HEK293 (cell line): Measurements from ENCODE around the gene SERINC3.

Experiments used
- CTCF ChIA-PET: fragments of 350-600 bp; formaldehyde crosslinking; extraction: SDS; loops from one replicate; lab custom pipeline; 2021; ENCODE audit warnings: antibody characterized with exemption; lab: Yijun Ruan, JAX
- POLR2A ChIA-PET: fragments of 300-600 bp; formaldehyde crosslinking; extraction: SDS; loops from one replicate; lab custom pipeline; 2020; ENCODE audit warnings: antibody characterized with exemption, inconsistent platforms; lab: Yijun Ruan, JAX
- H3K27ac ChIP-seq: fragments of 200-500 bp; sonication (Bioruptor generic); 2 replicates; pipeline ENCODE4 v1.5.1; 2014; ENCODE audit warnings: low read depth, low read length, control low read depth, inconsistent platforms; ENCODE audit errors: extremely low read depth
- H3K36me3 ChIP-seq, 2 experiments: fragments of 200-500 bp in 1 of 2; sonication (Bioruptor generic) in 1 of 2; 1 replicate in 1 of 2; 2 replicates in 1 of 2; pipeline ENCODE4 v1.5.1; 2014 to 2017; ENCODE audit warnings: inconsistent platforms in 2 of 2, low read length in 2 of 2; ENCODE audit not compliant: control insufficient read depth in 2 of 2, insufficient read depth in 1 of 2
- H3K4me1 ChIP-seq: fragments of 200-500 bp; sonication (Bioruptor generic); 2 replicates; pipeline ENCODE4 v1.5.1; 2014; ENCODE audit warnings: mild to moderate bottlenecking, low read length, inconsistent platforms; ENCODE audit not compliant: control insufficient read depth, insufficient read depth
- H3K4me3 ChIP-seq: 2 replicates; pipeline ENCODE4 v1.5.1; 2011; ENCODE audit warnings: low read depth, mild to moderate bottlenecking, control low read depth, low read length, moderate library complexity
- H3K9me3 ChIP-seq: fragments of 200-500 bp; sonication (Bioruptor generic); 2 replicates; pipeline ENCODE4 v1.5.1; 2014; ENCODE audit warnings: low read depth, low read length, inconsistent platforms; ENCODE audit not compliant: control insufficient read depth, insufficient read depth
- IKZF3 ChIP-seq: fragments of 450-650 bp; IDR thresholded peaks from 2 replicates; pipeline ENCODE4 v1.5.0; 2018; ENCODE audit warnings: missing biosample characterization, mild to moderate bottlenecking, missing genetic modification characterization, moderate library complexity
- PRDM10 ChIP-seq: fragments of 450-650 bp; formaldehyde crosslinking; IDR thresholded peaks from 2 replicates; pipeline ENCODE4 v1.5.1; 2016; ENCODE audit warnings: missing biosample characterization, missing genetic modification characterization
- PRDM4 ChIP-seq: fragments of 450-650 bp; formaldehyde crosslinking; IDR thresholded peaks from 2 replicates; pipeline ENCODE4 v1.5.1; 2017; ENCODE audit warnings: missing biosample characterization, missing genetic modification characterization
- YY1 ChIP-seq: fragments of 450-650 bp; formaldehyde crosslinking; IDR thresholded peaks from 2 replicates; pipeline ENCODE4 v1.5.1; 2018; ENCODE audit warnings: missing biosample characterization, missing genetic modification characterization
- ZBTB7A ChIP-seq: fragments of 450-650 bp; formaldehyde crosslinking; IDR thresholded peaks from 2 replicates; pipeline ENCODE4 v1.5.1; 2016; ENCODE audit warnings: low read depth, missing biosample characterization, missing genetic modification characterization
- ZNF211 ChIP-seq: fragments of 450-650 bp; formaldehyde crosslinking; IDR thresholded peaks from 2 replicates; pipeline ENCODE4 v1.5.1; 2016; ENCODE audit warnings: low read depth, missing biosample characterization, missing genetic modification characterization
- ZNF292 ChIP-seq: fragments of 450-650 bp; formaldehyde crosslinking; IDR thresholded peaks from 2 replicates; pipeline ENCODE4 v1.5.1; 2016; ENCODE audit warnings: low read depth, missing biosample characterization, missing genetic modification characterization, borderline replicate concordance
- ZNF366 ChIP-seq: fragments of 450-650 bp; formaldehyde crosslinking; conservative IDR thresholded peaks from 2 replicates; pipeline ENCODE4 v1.5.1; 2016; ENCODE audit warnings: missing biosample characterization, missing genetic modification characterization
- ZNF433 ChIP-seq: fragments of 450-650 bp; formaldehyde crosslinking; IDR thresholded peaks from 2 replicates; pipeline ENCODE4 v1.5.1; 2016; ENCODE audit warnings: missing biosample characterization, missing genetic modification characterization, low read depth
- ZNF501 ChIP-seq: fragments of 450-650 bp; formaldehyde crosslinking; IDR thresholded peaks from 2 replicates; pipeline ENCODE4 v1.5.1; 2016; ENCODE audit warnings: missing biosample characterization, missing genetic modification characterization
- ZNF529 ChIP-seq: fragments of 450-650 bp; formaldehyde crosslinking; IDR thresholded peaks from 2 replicates; pipeline ENCODE4 v1.5.1; 2017; ENCODE audit warnings: missing genetic modification characterization, missing biosample characterization; ENCODE audit not compliant: insufficient replicate concordance
- ZNF548 ChIP-seq: fragments of 450-650 bp; formaldehyde crosslinking; IDR thresholded peaks from 2 replicates; pipeline ENCODE4 v1.5.1; 2016; ENCODE audit warnings: missing biosample characterization, missing genetic modification characterization
- ZNF600 ChIP-seq: fragments of 450-650 bp; formaldehyde crosslinking; IDR thresholded peaks from 2 replicates; pipeline ENCODE4 v1.5.1; 2016; ENCODE audit warnings: missing biosample characterization, missing genetic modification characterization
- ZNF654 ChIP-seq: fragments of 450-650 bp; formaldehyde crosslinking; IDR thresholded peaks from 2 replicates; pipeline ENCODE4 v1.5.1; 2016; ENCODE audit warnings: low read depth, missing biosample characterization, missing genetic modification characterization
- ZNF707 ChIP-seq: fragments of 450-650 bp; formaldehyde crosslinking; IDR thresholded peaks from 2 replicates; pipeline ENCODE4 v1.5.1; 2016; ENCODE audit warnings: missing biosample characterization, missing genetic modification characterization
- ZNF777 ChIP-seq: fragments of 450-650 bp; formaldehyde crosslinking; IDR thresholded peaks from 2 replicates; pipeline ENCODE4 v1.5.1; 2017; ENCODE audit warnings: missing biosample characterization, missing genetic modification characterization, borderline replicate concordance
- ZNF785 ChIP-seq: fragments of 450-650 bp; formaldehyde crosslinking; IDR thresholded peaks from 2 replicates; pipeline ENCODE4 v1.5.1; 2016; ENCODE audit warnings: missing biosample characterization, missing genetic modification characterization
- ZSCAN18 ChIP-seq: fragments of 450-650 bp; formaldehyde crosslinking; IDR thresholded peaks from 2 replicates; pipeline ENCODE4 v1.5.1; 2016; ENCODE audit warnings: missing biosample characterization, missing genetic modification characterization
- ZSCAN30 ChIP-seq: fragments of 450-650 bp; IDR thresholded peaks from 2 replicates; pipeline ENCODE4 v1.5.1; 2018; ENCODE audit warnings: missing biosample characterization, mild to moderate bottlenecking, missing genetic modification characterization, moderate library complexity

SERINC3 gene

GRCh38 chr20:44543358-44543757 lies 21.5 kb upstream of the SERINC3 start:
- no peaks in the 10 kb centered on the region for H3K36me3 ChIP-seq
- POLR2A ChIA-PET, result no interaction called here
- CTCF ChIA-PET, result interaction anchor here (0.7 to 1.3 kb wide), 4 partner anchors 45 to 881 kb away, joined by 3 to 6 read pairs (median 4); no protein-coding TSS in a partner anchor
- no peak for TF ChIP-seq ZNF777 (tag by site-specific recombination)
- TF ChIP-seq ZNF707 (tag by site-specific recombination), result no peak
- no peak for TF ChIP-seq ZNF366 (tag by site-specific recombination)
- no peak for TF ChIP-seq YY1 (tag by site-specific recombination)
- TF ChIP-seq ZNF600, result no peak
- TF ChIP-seq PRDM4 (tag by site-specific recombination), result no peak
- no peak for TF ChIP-seq ZSCAN18 (tag by site-specific recombination)
- no peak for TF ChIP-seq ZNF548 (tag by site-specific recombination)
- H3K27ac ChIP-seq, result no peak overlapping the region
- H3K9me3 ChIP-seq, result no peaks in the 10 kb centered on the region
- no peak overlapping the region for H3K4me3 ChIP-seq
- peaks cover 4% of the 10 kb centered on the region; the same call in 1 of the 2 replicates for H3K4me1 ChIP-seq

GRCh38 chr20:44542890-44543289 lies 21.0 kb upstream of the SERINC3 start:
- POLR2A ChIA-PET, result no interaction called here
- Histone ChIP-seq H3K4me1 (no peaks in the 10 kb centered on the region), H3K36me3 (no peaks in the 10 kb centered on the region), H3K4me3 (no peak overlapping the region), H3K27ac (no peak overlapping the region), H3K9me3 (no peaks in the 10 kb centered on the region)
- no peak for TF ChIP-seq ZBTB7A (tag by site-specific recombination)
- no peak for TF ChIP-seq ZNF785 (tag by site-specific recombination)
- TF ChIP-seq IKZF3 (tag by site-specific recombination), result no peak
- no peak for TF ChIP-seq ZNF366 (tag by site-specific recombination)
- no peak for TF ChIP-seq ZNF292 (tag by site-specific recombination)
- no peak for TF ChIP-seq ZNF211
- no peak for TF ChIP-seq ZNF501
- no peak for TF ChIP-seq PRDM10
- TF ChIP-seq ZNF529 (tag by site-specific recombination), result no peak
- no peak for TF ChIP-seq ZSCAN30 (tag by site-specific recombination)
- no peak for TF ChIP-seq ZNF654 (tag by site-specific recombination)
- TF ChIP-seq ZNF433 (tag by site-specific recombination), result no peak
- CTCF ChIA-PET, result interaction anchor here (1.1 to 1.3 kb wide), 2 partner anchors 44 to 68 kb away, joined by 3 to 6 read pairs; no protein-coding TSS in a partner anchor
